Progenitor cell of endocrine pancreas (in vitro differentiated cells): Measurements from ENCODE around the gene ATXN7L1. TPM values are rescaled to one million over a fixed set of nuclear protein-coding genes. Genes with fewer than 3 reads are reported as not detected.
A peak's percentile ranks its signal among the peaks of the same experiment; 100 is the strongest.

ENCODE experiments used
- DNase-seq: peaks from one replicate; pipeline ENCODE4 v3.0.0; 2021; ENCODE audit warnings: low spot score; ENCODE audit not compliant: unreplicated experiment
- H3K27ac Mint-ChIP-seq: 2 replicates; pipeline ENCODE4 v1.8.0; 2021; ENCODE audit warnings: mild to moderate bottlenecking, moderate library complexity, mixed read lengths
- H3K27me3 Mint-ChIP-seq: 2 replicates; pipeline ENCODE4 v1.8.0; 2021; ENCODE audit warnings: mixed read lengths
- H3K36me3 Mint-ChIP-seq: 2 replicates; pipeline ENCODE4 v1.8.0; 2022; ENCODE audit warnings: mixed read lengths; ENCODE audit not compliant: insufficient read depth
- H3K4me1 Mint-ChIP-seq: 2 replicates; pipeline ENCODE4 v1.8.0; 2021; ENCODE audit warnings: low read depth, mixed read lengths
- H3K4me3 Mint-ChIP-seq: 2 replicates; pipeline ENCODE4 v1.8.0; 2021; ENCODE audit warnings: low read depth, mild to moderate bottlenecking, moderate library complexity, mixed read lengths
- H3K9me3 Mint-ChIP-seq: 2 replicates; pipeline ENCODE4 v1.8.0; 2021; ENCODE audit warnings: low read depth, mixed read lengths
- CTCF ChIP-seq: fragments of 200-600 bp; sonication (generic); IDR thresholded peaks from one replicate; pipeline ENCODE4 v1.5.0; 2021; ENCODE audit warnings: antibody characterized with exemption, mild to moderate bottlenecking; ENCODE audit not compliant: unreplicated experiment
- total RNA-seq: library from RNA; stranded (reverse); gene quantifications from 2 replicates; pipeline ENCODE4 v1.2.1, GENCODE V29; 2021

Gene ATXN7L1
- total RNA-seq, 1 donor from 2014 or later, result 18.3 TPM

GRCh38 chr7:105640956-105641810 lies 235.2 kb downstream of the ATXN7L1 start:
- DNase-seq, result no peak
- H3K4me1 Mint-ChIP-seq, result peaks cover 30% of the 10 kb centered on the region
- no peaks in the 10 kb centered on the region for H3K9me3 Mint-ChIP-seq
- H3K36me3 Mint-ChIP-seq, result peaks cover 3% of the 10 kb centered on the region
- H3K4me3 Mint-ChIP-seq, result no peak overlapping the region
- H3K27me3 Mint-ChIP-seq, result peaks cover 4% of the 10 kb centered on the region
- no peak for TF ChIP-seq CTCF
- H3K27ac Mint-ChIP-seq, result no peak overlapping the region

GRCh38 chr7:105639667-105640493 lies 236.5 kb downstream of the ATXN7L1 start:
- H3K4me1 Mint-ChIP-seq, result peaks cover 30% of the 10 kb centered on the region
- peak overlapping the region; percentile 59 for H3K4me3 Mint-ChIP-seq
- H3K27me3 Mint-ChIP-seq, result peaks cover 4% of the 10 kb centered on the region
- H3K36me3 Mint-ChIP-seq, result peaks cover 4% of the 10 kb centered on the region
- H3K27ac Mint-ChIP-seq, result peak overlapping the region; percentile 95
- TF ChIP-seq CTCF, result no peak
- DNase-seq, result no peak
- no peaks in the 10 kb centered on the region for H3K9me3 Mint-ChIP-seq

GRCh38 chr7:105638902-105639495 lies 237.4 kb downstream of the ATXN7L1 start:
- H3K27me3 Mint-ChIP-seq, result peaks cover under 1% of the 10 kb centered on the region
- no peak for TF ChIP-seq CTCF
- DNase-seq, result no peak
- H3K4me3 Mint-ChIP-seq, result peak overlapping the region; percentile 50
- no peaks in the 10 kb centered on the region for H3K9me3 Mint-ChIP-seq
- peaks cover 6% of the 10 kb centered on the region for H3K36me3 Mint-ChIP-seq
- H3K4me1 Mint-ChIP-seq, result peaks cover 30% of the 10 kb centered on the region
- H3K27ac Mint-ChIP-seq, result peak overlapping the region; percentile 95

GRCh38 chr7:105638334-105638733 lies 238.1 kb downstream of the ATXN7L1 start:
- peak overlapping the region; percentile 50 for H3K4me3 Mint-ChIP-seq
- H3K27ac Mint-ChIP-seq, result peak overlapping the region; percentile 60
- no peaks in the 10 kb centered on the region for H3K27me3 Mint-ChIP-seq
- no peak for TF ChIP-seq CTCF
- H3K36me3 Mint-ChIP-seq, result peaks cover 6% of the 10 kb centered on the region
- H3K4me1 Mint-ChIP-seq, result peaks cover 28% of the 10 kb centered on the region
- no peaks in the 10 kb centered on the region for H3K9me3 Mint-ChIP-seq
- no peak for DNase-seq

- no peak for DNase-seq
- H3K27me3 Mint-ChIP-seq, result no peaks in the 10 kb centered on the region
- no peak overlapping the region for H3K4me3 Mint-ChIP-seq
- TF ChIP-seq CTCF, result no peak
- peaks cover 6% of the 10 kb centered on the region for H3K36me3 Mint-ChIP-seq
- no peak overlapping the region for H3K27ac Mint-ChIP-seq
- H3K4me1 Mint-ChIP-seq, result peaks cover 27% of the 10 kb centered on the region
- no peaks in the 10 kb centered on the region for H3K9me3 Mint-ChIP-seq
Measured at GRCh38 chr7:105637755-105638154, 238.6 kb downstream of the ATXN7L1 start.
